Measurements from ENCODE around the gene SLITRK3. TPM values are rescaled to one million over a fixed set of nuclear protein-coding genes. Genes with fewer than 3 reads are reported as not detected.

The SLITRK3 gene
- total RNA-seq, 2 donors from 2014 or later, result 0.17 to 0.48 TPM

- TF ChIP-seq CTCF (IDR thresholded peaks at IDR 0.05), result no peak
- no peak for DNase-seq
Observed at GRCh38 chr3:165162883-165163282, 33.3 kb downstream of the SLITRK3 start.

GRCh38 chr3:165159760-165160421, 36.3 kb downstream of the SLITRK3 start:
- no peak for TF ChIP-seq CTCF (IDR thresholded peaks at IDR 0.05)
- intact Hi-C loops (cut with DNase I), result no loop called here

More at GRCh38 chr3:165162883-165163282, 33.3 kb downstream of the SLITRK3 start:
- no peaks in the 10 kb centered on the region for H3K36me3 ChIP-seq
- no peak overlapping the region for H3K27ac ChIP-seq
- intact Hi-C loops (cut with DNase I), result no loop called here
- H3K4me3 ChIP-seq, result no peak overlapping the region
- no peaks in the 10 kb centered on the region for H3K9me3 ChIP-seq
- no peak overlapping the region for H3K9ac ChIP-seq (ENCODE audit: low read depth in 2 of 2, low read length in 2 of 2)
- no peaks in the 10 kb centered on the region for H3K4me1 ChIP-seq
- no peaks in the 10 kb centered on the region for H3K27me3 ChIP-seq

GRCh38 chr3:165158011-165158410, 38.2 kb downstream of the SLITRK3 start:
- Histone ChIP-seq H3K4me3 (no peak overlapping the region), H3K36me3 (no peaks in the 10 kb centered on the region), H3K27me3 (no peaks in the 10 kb centered on the region), H3K9me3 (no peaks in the 10 kb centered on the region), H3K4me1 (no peaks in the 10 kb centered on the region), H3K9ac (ENCODE audit: low read depth in 2 of 2, low read length in 2 of 2) (no peak overlapping the region), H3K27ac (peak overlapping the region; percentile 48)
- TF ChIP-seq CTCF (IDR thresholded peaks at IDR 0.05), result no peak
- intact Hi-C loops (cut with DNase I), result no loop called here
- no peak for DNase-seq

More at GRCh38 chr3:165159760-165160421, 36.3 kb downstream of the SLITRK3 start:
- peak; percentile 36 for DNase-seq
- Histone ChIP-seq H3K36me3 (no peaks in the 10 kb centered on the region), H3K4me1 (no peaks in the 10 kb centered on the region), H3K9ac (ENCODE audit: low read depth in 2 of 2, low read length in 2 of 2) (no peak overlapping the region), H3K4me3 (no peak overlapping the region), H3K9me3 (no peaks in the 10 kb centered on the region), H3K27ac (no peak overlapping the region), H3K27me3 (no peaks in the 10 kb centered on the region)

GRCh38 chr3:165156757-165157420, 39.3 kb downstream of the SLITRK3 start:
- no peak for TF ChIP-seq CTCF (IDR thresholded peaks at IDR 0.05)
- Histone ChIP-seq H3K4me3 (no peak overlapping the region), H3K4me1 (no peaks in the 10 kb centered on the region), H3K27ac (peak overlapping the region; percentile 48), H3K9ac (ENCODE audit: low read depth in 2 of 2, low read length in 2 of 2) (peak overlapping the region in 1 of 2 donors; percentile 51), H3K27me3 (no peaks in the 10 kb centered on the region), H3K36me3 (no peaks in the 10 kb centered on the region), H3K9me3 (no peaks in the 10 kb centered on the region)
- intact Hi-C loops (cut with DNase I), result no loop called here
- DNase-seq, result peak; percentile 59

- Histone ChIP-seq H3K27me3 (no peaks in the 10 kb centered on the region), H3K9ac (ENCODE audit: low read depth in 2 of 2, low read length in 2 of 2) (no peak overlapping the region), H3K27ac (peak overlapping the region; percentile 76), H3K9me3 (no peaks in the 10 kb centered on the region), H3K4me3 (no peak overlapping the region), H3K4me1 (peaks cover 5% of the 10 kb centered on the region), H3K36me3 (no peaks in the 10 kb centered on the region)
- TF ChIP-seq CTCF (IDR thresholded peaks at IDR 0.05), result no peak
- peak; percentile 45 for DNase-seq
- intact Hi-C loops (cut with DNase I), result no loop called here
Observed at GRCh38 chr3:165148876-165149441, 47.2 kb downstream of the SLITRK3 start.

Data from colonic mucosa (tissue), 4 donors.